ENCODE measurements around the gene ERC1.

Gene ERC1

GRCh38 chr12:1162081-1162760 lies 171.2 kb downstream of the ERC1 start:
- ChIA-PET POLR2A (no interaction called here), CTCF (interaction anchor here (1.1 kb wide), 1 partner anchor 44 kb away, joined by 3 read pairs; no protein-coding TSS in a partner anchor)
- no peak for DNase-seq (ENCODE audit: extremely low spot score)
- TF ChIP-seq, protein P1, sequence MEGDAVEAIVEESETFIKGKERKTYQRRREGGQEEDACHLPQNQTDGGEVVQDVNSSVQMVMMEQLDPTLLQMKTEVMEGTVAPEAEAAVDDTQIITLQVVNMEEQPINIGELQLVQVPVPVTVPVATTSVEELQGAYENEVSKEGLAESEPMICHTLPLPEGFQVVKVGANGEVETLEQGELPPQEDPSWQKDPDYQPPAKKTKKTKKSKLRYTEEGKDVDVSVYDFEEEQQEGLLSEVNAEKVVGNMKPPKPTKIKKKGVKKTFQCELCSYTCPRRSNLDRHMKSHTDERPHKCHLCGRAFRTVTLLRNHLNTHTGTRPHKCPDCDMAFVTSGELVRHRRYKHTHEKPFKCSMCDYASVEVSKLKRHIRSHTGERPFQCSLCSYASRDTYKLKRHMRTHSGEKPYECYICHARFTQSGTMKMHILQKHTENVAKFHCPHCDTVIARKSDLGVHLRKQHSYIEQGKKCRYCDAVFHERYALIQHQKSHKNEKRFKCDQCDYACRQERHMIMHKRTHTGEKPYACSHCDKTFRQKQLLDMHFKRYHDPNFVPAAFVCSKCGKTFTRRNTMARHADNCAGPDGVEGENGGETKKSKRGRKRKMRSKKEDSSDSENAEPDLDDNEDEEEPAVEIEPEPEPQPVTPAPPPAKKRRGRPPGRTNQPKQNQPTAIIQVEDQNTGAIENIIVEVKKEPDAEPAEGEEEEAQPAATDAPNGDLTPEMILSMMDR (IDR thresholded peaks at IDR 0.05; ENCODE audit: control extremely low read depth, extremely low read depth, low read depth, missing control alignments): no peak

GRCh38 chr12:1167784-1168183 lies 176.8 kb downstream of the ERC1 start:
- DNase-seq (ENCODE audit: extremely low spot score): no peak
- POLR2A ChIA-PET: no interaction called here
- TF ChIP-seq, protein P1 (IDR thresholded peaks at IDR 0.05; ENCODE audit: control extremely low read depth, extremely low read depth, low read depth, missing control alignments): no peak
- CTCF ChIA-PET: no interaction called here

- no peak for DNase-seq (ENCODE audit: extremely low spot score)
- ChIA-PET CTCF (no interaction called here), POLR2A (no interaction called here)
- TF ChIP-seq, protein P1 (IDR thresholded peaks at IDR 0.05; ENCODE audit: control extremely low read depth, extremely low read depth, low read depth, missing control alignments): no peak
Measured at GRCh38 chr12:1170411-1170810, 179.4 kb downstream of the ERC1 start.

- TF ChIP-seq, protein P1 (IDR thresholded peaks at IDR 0.05; ENCODE audit: control extremely low read depth, extremely low read depth, low read depth, missing control alignments): no peak
- ChIA-PET POLR2A (no interaction called here), CTCF (interaction anchor here (0.9 to 1.0 kb wide), 2 partner anchors 16 to 54 kb away, joined by 3 to 4 read pairs; no protein-coding TSS in a partner anchor)
- DNase-seq (ENCODE audit: extremely low spot score): no peak
Measured at GRCh38 chr12:1171657-1172408, 180.8 kb downstream of the ERC1 start.

GRCh38 chr12:1173781-1174617 lies 183.0 kb downstream of the ERC1 start:
- POLR2A ChIA-PET: no interaction called here
- CTCF ChIA-PET: interaction anchor here (0.8 to 0.9 kb wide), 2 partner anchors 8 to 9 kb away, joined by 3 read pairs; no protein-coding TSS in a partner anchor
- TF ChIP-seq, protein P1 (IDR thresholded peaks at IDR 0.05; ENCODE audit: control extremely low read depth, extremely low read depth, low read depth, missing control alignments): no peak
- DNase-seq (ENCODE audit: extremely low spot score): no peak

DNA sequence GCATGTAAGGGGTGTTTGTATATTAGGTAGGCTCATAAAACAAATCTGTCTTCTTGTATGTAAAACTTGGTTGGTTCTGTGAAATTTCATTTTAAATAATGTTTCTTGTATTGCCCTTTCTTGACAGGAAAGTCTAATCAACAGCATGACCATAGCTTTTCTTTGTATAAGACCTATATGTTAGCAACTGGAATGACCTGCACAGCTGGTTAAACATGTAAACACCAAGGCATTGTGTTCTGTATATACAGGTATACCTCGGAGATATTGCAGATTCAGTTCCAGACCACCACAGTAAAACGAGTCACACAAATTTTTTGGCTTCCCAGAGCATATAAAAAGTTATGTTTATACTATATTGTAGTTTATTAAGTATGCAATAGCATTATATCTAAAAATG lies 183.6 kb downstream of the ERC1 start:
- CTCF ChIA-PET: interaction anchor here (0.9 kb wide), 1 partner anchor 8 kb away, joined by 3 read pairs; no protein-coding TSS in a partner anchor
- POLR2A ChIA-PET: interaction anchor here (0.7 kb wide), 1 partner anchor 97 kb away, joined by 4 read pairs; no protein-coding TSS in a partner anchor
- no peak for DNase-seq (ENCODE audit: extremely low spot score)
- TF ChIP-seq, protein P1 (IDR thresholded peaks at IDR 0.05; ENCODE audit: control extremely low read depth, extremely low read depth, low read depth, missing control alignments): no peak
